SK-N-SH (cell line): ENCODE results near the gene TCF23. TPM values are rescaled to one million over a fixed set of nuclear protein-coding genes. Genes with fewer than 3 reads are reported as not detected.

Experiments used
- CTCF ChIA-PET: fragments of 300-600, 350-600 bp; formaldehyde crosslinking; extraction: SDS; loops from one replicate; lab custom pipeline; 2021; lab: Yijun Ruan, JAX
- POLR2A ChIA-PET: fragments of 350-600 bp; sonication (Branson Sonifier 250); formaldehyde crosslinking; extraction: SDS; loops from one replicate; lab custom pipeline; 2020; ENCODE audit warnings: antibody characterized with exemption, inconsistent platforms; lab: Yijun Ruan, JAX
- DNase-seq: peaks from one replicate; pipeline ENCODE4 v3.0.0; 2012
- H2AFZ ChIP-seq: fragments of 200-600 bp; sonication (generic); 2 replicates; pipeline ENCODE4 v1.8.1; 2016; ENCODE audit warnings: antibody characterized with exemption, mild to moderate bottlenecking, low read depth
- H3F3A ChIP-seq: fragments of 200-600 bp; sonication (generic); replicated peaks from 2 replicates; pipeline ENCODE3; 2016; ENCODE audit warnings: antibody characterized with exemption, mild to moderate bottlenecking; ENCODE audit not compliant: insufficient read depth
- H3K27ac ChIP-seq, 2 experiments: fragments of 200-500 bp in 1 of 2; fragments of 200-600 bp in 1 of 2; sonication (Bioruptor generic) in 1 of 2; sonication (generic), shearing (Covaris generic) in 1 of 2; 2 replicates each; pipeline versions ENCODE4 v1.5.1 to v1.6.1; 2014 to 2016; ENCODE audit warnings: low read depth in 2 of 2, inconsistent platforms in 1 of 2, low read length in 1 of 2, mild to moderate bottlenecking in 1 of 2, mixed read lengths in 1 of 2
- H3K27me3 ChIP-seq: fragments of 200-600 bp; sonication (generic), shearing (Covaris generic); 2 replicates; pipeline ENCODE4 v1.6.1; 2016; ENCODE audit warnings: mixed run types; ENCODE audit not compliant: insufficient read depth
- H3K36me3 ChIP-seq, 2 experiments: fragments of 200-500 bp in 1 of 2; fragments of 200-600 bp in 1 of 2; sonication (Bioruptor generic) in 1 of 2; sonication (generic) in 1 of 2; replicated peaks in 1 of 2; 2 replicates each; pipeline versions ENCODE3 to v1.5.1; 2014 to 2016; ENCODE audit warnings: low read length in 1 of 2, mild to moderate bottlenecking in 1 of 2; ENCODE audit not compliant: insufficient read depth in 2 of 2, control insufficient read depth in 1 of 2
- H3K4me1 ChIP-seq, 2 experiments: fragments of 200-500 bp in 1 of 2; fragments of 200-600 bp in 1 of 2; sonication (Bioruptor generic) in 1 of 2; sonication (generic), shearing (Covaris generic) in 1 of 2; 2 replicates each; pipeline versions ENCODE4 v1.5.1 to v1.6.1; 2014 to 2016; ENCODE audit warnings: low read depth in 1 of 2, low read length in 1 of 2, mixed run types in 1 of 2; ENCODE audit not compliant: insufficient read depth in 2 of 2, control insufficient read depth in 1 of 2
- H3K4me2 ChIP-seq: fragments of 200-600 bp; sonication (generic), shearing (Covaris generic); 2 replicates; pipeline ENCODE4 v1.6.1; 2017; ENCODE audit warnings: mixed run types
- H3K4me3 ChIP-seq, 2 experiments: fragments of 200-500 bp in 1 of 2; fragments of 200-600 bp in 1 of 2; sonication (Bioruptor generic) in 1 of 2; sonication (generic), shearing (Covaris generic) in 1 of 2; 2 replicates each; pipeline versions ENCODE4 v1.5.1 to v1.8.1; 2014 to 2016; ENCODE audit warnings: low read depth in 2 of 2, inconsistent platforms in 1 of 2, low read length in 1 of 2, mild to moderate bottlenecking in 1 of 2, mixed read lengths in 1 of 2, moderate library complexity in 1 of 2
- H3K79me2 ChIP-seq: fragments of 200-600 bp; sonication (generic); 2 replicates; pipeline ENCODE4 v1.8.1; 2017; ENCODE audit warnings: mild to moderate bottlenecking; ENCODE audit not compliant: insufficient read depth
- H3K9ac ChIP-seq: fragments of 200-600 bp; sonication (generic); 2 replicates; pipeline ENCODE4 v1.6.1; 2017; ENCODE audit warnings: mixed run types
- H3K9me2 ChIP-seq: fragments of 200-600 bp; sonication (generic); 2 replicates; pipeline ENCODE4 v1.6.1; 2017; ENCODE audit warnings: mixed run types
- H3K9me3 ChIP-seq: fragments of 200-600 bp; sonication (generic); 2 replicates; pipeline ENCODE4 v1.6.1; 2017; ENCODE audit warnings: mixed run types, mild to moderate bottlenecking, moderate library complexity
- H4K20me1 ChIP-seq: fragments of 200-600 bp; sonication (generic); 2 replicates; pipeline ENCODE4 v1.6.1; 2017; ENCODE audit warnings: mild to moderate bottlenecking, mixed run types; ENCODE audit not compliant: insufficient read depth
- FOSL2 ChIP-seq: IDR thresholded peaks from 2 replicates; pipeline ENCODE4 v1.4.0; 2012; ENCODE audit warnings: low read depth, mild to moderate bottlenecking, moderate library complexity, borderline replicate concordance
- MEF2A ChIP-seq: IDR thresholded peaks from 2 replicates; pipeline ENCODE4 v1.4.0; 2012; ENCODE audit warnings: low read depth, borderline replicate concordance
- NRF1 ChIP-seq: IDR thresholded peaks from 2 replicates; pipeline ENCODE4 v1.6.1; 2012; ENCODE audit warnings: low read depth, mild to moderate bottlenecking, low read length
- RAD21 ChIP-seq: IDR thresholded peaks from 2 replicates; pipeline ENCODE4 v1.6.1; 2012; ENCODE audit warnings: mild to moderate bottlenecking, low read length
- RXRA ChIP-seq: IDR thresholded peaks from 2 replicates; pipeline ENCODE4 v1.4.0; 2012; ENCODE audit warnings: low read depth, mild to moderate bottlenecking, borderline replicate concordance
- SIN3A ChIP-seq: IDR thresholded peaks from 2 replicates; pipeline ENCODE4 v1.6.1; 2012; ENCODE audit warnings: low read depth, mild to moderate bottlenecking, low read length, moderate library complexity, borderline replicate concordance
- TAF1 ChIP-seq: IDR thresholded peaks from 2 replicates; pipeline ENCODE4 v1.6.1; 2012; ENCODE audit warnings: low read depth, mild to moderate bottlenecking, low read length, moderate library complexity, borderline replicate concordance
- TCF12 ChIP-seq: IDR thresholded peaks from 2 replicates; pipeline ENCODE4 v1.4.0; 2012
- WGBS: methylation state at CpG from one replicate; pipeline ENCODE4 v1.1.6; 2017; ENCODE audit warnings: low lambda C conversion rate; 5-methylcytosine and 5-hydroxymethylcytosine counted together
- polyA plus RNA-seq, 3 experiments: library from polyadenylated mRNA; depleted of rRNA; stranded (reverse); fragments of >200 nt; gene quantifications; 2 replicates each; pipeline ENCODE4 v1.2.3, GENCODE V29; 2012
- TF ChIP-seq, protein P1 (sequence below): IDR thresholded peaks from 2 replicates; pipeline ENCODE4 v1.4.0; 2012; ENCODE audit warnings: low read depth, borderline replicate concordance
- TF ChIP-seq, protein P2 (sequence below): IDR thresholded peaks from 2 replicates; pipeline ENCODE4 v1.4.0; 2012; ENCODE audit warnings: low read depth
- TF ChIP-seq, protein P3 (sequence below): fragments of 150-350 bp; IDR thresholded peaks from 2 replicates; pipeline ENCODE4 v1.6.1; 2016; ENCODE audit warnings: mild to moderate bottlenecking, low read depth, low read length

The TCF23 gene
- polyA plus RNA-seq, 1 of the 3 experiments (the other 2 are of a cell fraction): not detected

DNA sequence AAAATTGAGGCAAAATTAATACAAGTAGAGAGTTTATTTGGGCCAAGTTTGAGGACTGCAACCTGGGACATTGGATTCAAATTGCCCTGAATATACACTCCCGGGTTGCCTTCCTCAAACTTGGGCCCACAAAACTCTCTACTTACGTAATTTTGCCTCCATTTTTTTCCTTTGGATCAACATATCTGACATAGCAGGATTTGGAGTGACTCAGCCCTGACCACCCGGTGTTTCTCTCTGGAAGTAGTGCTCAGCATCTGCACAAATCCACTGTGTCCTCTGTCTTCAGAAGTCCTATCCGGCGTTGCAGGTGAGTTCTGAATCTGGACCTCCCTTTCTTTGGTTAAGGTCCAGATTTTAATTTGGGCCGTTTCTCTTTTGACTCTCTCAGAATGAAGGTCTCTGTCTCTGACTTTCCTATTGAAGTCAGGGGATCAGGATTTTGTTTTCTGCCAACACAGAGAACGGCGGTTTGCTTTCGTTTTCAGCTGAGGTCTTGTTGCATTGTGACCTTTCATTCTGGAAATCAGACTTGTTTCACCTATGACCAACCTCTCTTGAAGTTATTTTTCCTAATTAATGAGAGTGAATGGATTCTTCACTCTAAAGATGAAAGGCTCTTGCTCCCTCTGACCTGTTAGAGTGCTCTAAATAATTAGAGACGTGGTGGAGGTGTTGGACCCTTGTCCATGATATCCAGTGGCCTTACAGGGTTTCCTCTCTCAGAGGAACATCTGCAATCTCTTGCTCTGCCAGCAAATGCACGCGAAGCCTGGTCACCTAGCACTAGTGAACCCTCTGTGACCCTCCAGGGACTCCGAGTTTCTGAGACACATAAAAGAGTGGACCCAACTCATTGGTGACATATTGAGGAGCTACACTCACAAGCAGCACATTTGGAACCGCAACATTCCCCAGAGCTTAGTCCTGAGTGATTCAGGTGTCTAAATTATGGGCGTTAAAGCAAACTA is 13.6 kb downstream of the TCF23 start:
- no peak for DNase-seq
- Histone ChIP-seq H3K4me2 (no peak overlapping the region), H3K36me3 (no peaks in the 10 kb centered on the region), H3K9ac (no peak overlapping the region), H3K4me3 (no peak overlapping the region), H3K4me1 (no peaks in the 10 kb centered on the region), H4K20me1 (no peaks in the 10 kb centered on the region), H3K27ac (no peak overlapping the region), H3K9me3 (no peaks in the 10 kb centered on the region), H2AFZ (no peak overlapping the region), H3K79me2 (no peaks in the 10 kb centered on the region), H3K9me2 (no peaks in the 10 kb centered on the region), H3F3A (no peaks in the 10 kb centered on the region), H3K27me3 (no peaks in the 10 kb centered on the region)
- WGBS: 75% methylated on average over 15 of the region's 15 CpGs
- TF ChIP-seq SIN3A: no peak
- no peak for TF ChIP-seq TAF1
- TF ChIP-seq, protein P1, sequence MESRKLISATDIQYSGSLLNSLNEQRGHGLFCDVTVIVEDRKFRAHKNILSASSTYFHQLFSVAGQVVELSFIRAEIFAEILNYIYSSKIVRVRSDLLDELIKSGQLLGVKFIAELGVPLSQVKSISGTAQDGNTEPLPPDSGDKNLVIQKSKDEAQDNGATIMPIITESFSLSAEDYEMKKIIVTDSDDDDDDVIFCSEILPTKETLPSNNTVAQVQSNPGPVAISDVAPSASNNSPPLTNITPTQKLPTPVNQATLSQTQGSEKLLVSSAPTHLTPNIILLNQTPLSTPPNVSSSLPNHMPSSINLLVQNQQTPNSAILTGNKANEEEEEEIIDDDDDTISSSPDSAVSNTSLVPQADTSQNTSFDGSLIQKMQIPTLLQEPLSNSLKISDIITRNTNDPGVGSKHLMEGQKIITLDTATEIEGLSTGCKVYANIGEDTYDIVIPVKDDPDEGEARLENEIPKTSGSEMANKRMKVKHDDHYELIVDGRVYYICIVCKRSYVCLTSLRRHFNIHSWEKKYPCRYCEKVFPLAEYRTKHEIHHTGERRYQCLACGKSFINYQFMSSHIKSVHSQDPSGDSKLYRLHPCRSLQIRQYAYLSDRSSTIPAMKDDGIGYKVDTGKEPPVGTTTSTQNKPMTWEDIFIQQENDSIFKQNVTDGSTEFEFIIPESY: no peak
- no peak for TF ChIP-seq NRF1
- TF ChIP-seq, protein P2, sequence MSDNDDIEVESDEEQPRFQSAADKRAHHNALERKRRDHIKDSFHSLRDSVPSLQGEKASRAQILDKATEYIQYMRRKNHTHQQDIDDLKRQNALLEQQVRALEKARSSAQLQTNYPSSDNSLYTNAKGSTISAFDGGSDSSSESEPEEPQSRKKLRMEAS: no peak
- ChIA-PET POLR2A (no interaction called here), CTCF (interaction anchor here (0.6 to 6.9 kb wide), 3 partner anchors 8 to 117 kb away, joined by 4 to 58 read pairs (median 21); no protein-coding TSS in a partner anchor)

DNA sequence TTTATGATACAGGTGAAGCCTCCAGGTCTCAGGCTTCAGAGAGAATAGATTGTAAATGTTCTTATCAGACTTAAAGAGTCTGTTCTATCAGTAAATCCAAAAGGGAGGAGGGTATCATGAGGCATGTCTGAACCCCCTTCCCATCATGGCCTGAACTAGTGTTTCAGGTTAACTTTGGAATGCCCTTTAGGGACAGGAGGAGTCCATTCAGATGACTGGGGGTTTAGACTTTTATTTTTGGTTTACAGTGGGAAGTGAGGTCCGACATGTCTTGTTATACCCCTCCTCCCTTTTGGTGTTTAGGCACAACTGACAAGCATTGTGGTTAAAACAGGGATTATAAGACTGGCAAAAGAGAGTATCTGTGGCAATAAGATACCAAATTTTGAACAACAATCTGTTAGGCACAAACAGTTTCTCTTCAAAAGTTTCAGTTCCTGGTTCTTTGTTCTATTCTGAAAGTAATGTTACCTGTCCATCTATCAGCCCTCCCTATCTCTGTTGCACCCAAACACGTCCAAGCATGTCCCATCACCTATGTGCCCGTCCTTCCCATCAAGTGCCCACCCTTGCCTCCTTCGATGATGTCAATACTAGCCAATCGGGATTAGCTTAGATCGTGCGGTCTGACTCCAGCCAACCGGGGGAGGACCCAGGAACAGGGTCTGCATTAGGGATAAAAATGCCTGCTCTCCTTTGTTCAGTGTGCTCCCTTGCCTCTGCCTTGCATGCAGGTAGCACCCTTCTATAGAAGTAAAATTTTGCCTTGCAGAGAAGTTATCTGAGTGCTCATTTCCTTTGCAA is 16.4 kb downstream of the TCF23 start:
- Histone ChIP-seq H3K27me3 (no peaks in the 10 kb centered on the region), H4K20me1 (no peaks in the 10 kb centered on the region), H3K9me2 (no peaks in the 10 kb centered on the region), H3F3A (no peaks in the 10 kb centered on the region), H3K9me3 (no peaks in the 10 kb centered on the region), H3K4me1 (no peaks in the 10 kb centered on the region), H3K27ac (no peak overlapping the region), H3K9ac (no peak overlapping the region), H2AFZ (no peak overlapping the region), H3K36me3 (no peaks in the 10 kb centered on the region), H3K79me2 (no peaks in the 10 kb centered on the region)
- POLR2A ChIA-PET: no interaction called here
- CTCF ChIA-PET: interaction anchor here (0.9 to 2.6 kb wide), 12 partner anchors 10 to 204 kb away, joined by 3 to 7 read pairs (median 3); partner anchors contain the start of gene TRIM54
- no peak for TF ChIP-seq TAF1
- TF ChIP-seq FOSL2: no peak
- no peak for TF ChIP-seq RAD21
- no peak for TF ChIP-seq TCF12
- TF ChIP-seq, protein P1: no peak
- TF ChIP-seq, protein P3, sequence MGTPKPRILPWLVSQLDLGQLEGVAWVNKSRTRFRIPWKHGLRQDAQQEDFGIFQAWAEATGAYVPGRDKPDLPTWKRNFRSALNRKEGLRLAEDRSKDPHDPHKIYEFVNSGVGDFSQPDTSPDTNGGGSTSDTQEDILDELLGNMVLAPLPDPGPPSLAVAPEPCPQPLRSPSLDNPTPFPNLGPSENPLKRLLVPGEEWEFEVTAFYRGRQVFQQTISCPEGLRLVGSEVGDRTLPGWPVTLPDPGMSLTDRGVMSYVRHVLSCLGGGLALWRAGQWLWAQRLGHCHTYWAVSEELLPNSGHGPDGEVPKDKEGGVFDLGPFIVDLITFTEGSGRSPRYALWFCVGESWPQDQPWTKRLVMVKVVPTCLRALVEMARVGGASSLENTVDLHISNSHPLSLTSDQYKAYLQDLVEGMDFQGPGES: no peak
- no peak for TF ChIP-seq MEF2A
- TF ChIP-seq RXRA: no peak
- TF ChIP-seq, all 33 proteins: peak for 0
- DNase-seq: no peak
- no peak overlapping the region for H3K4me2 ChIP-seq
- no peak overlapping the region for H3K4me3 ChIP-seq
- WGBS: 78% methylated on average over 8 of the region's 8 CpGs
